ENCODE results near the gene DNAJB1. TPM values are rescaled to one million over a fixed set of nuclear protein-coding genes. Genes with fewer than 3 reads are reported as not detected.

DNAJB1 gene
- total RNA-seq, 1 donor from 2014 or later: 53.9 TPM

- TF ChIP-seq, protein P1, sequence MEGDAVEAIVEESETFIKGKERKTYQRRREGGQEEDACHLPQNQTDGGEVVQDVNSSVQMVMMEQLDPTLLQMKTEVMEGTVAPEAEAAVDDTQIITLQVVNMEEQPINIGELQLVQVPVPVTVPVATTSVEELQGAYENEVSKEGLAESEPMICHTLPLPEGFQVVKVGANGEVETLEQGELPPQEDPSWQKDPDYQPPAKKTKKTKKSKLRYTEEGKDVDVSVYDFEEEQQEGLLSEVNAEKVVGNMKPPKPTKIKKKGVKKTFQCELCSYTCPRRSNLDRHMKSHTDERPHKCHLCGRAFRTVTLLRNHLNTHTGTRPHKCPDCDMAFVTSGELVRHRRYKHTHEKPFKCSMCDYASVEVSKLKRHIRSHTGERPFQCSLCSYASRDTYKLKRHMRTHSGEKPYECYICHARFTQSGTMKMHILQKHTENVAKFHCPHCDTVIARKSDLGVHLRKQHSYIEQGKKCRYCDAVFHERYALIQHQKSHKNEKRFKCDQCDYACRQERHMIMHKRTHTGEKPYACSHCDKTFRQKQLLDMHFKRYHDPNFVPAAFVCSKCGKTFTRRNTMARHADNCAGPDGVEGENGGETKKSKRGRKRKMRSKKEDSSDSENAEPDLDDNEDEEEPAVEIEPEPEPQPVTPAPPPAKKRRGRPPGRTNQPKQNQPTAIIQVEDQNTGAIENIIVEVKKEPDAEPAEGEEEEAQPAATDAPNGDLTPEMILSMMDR (IDR thresholded peaks at IDR 0.05; ENCODE audit: partially characterized antibody, unreplicated experiment): no peak
- peaks cover 6% of the 10 kb centered on the region for H3K27me3 Mint-ChIP-seq (ENCODE audit: unreplicated experiment)
- H3K9me3 Mint-ChIP-seq (ENCODE audit: unreplicated experiment): peaks cover 4% of the 10 kb centered on the region
- no peaks in the 10 kb centered on the region for H3K36me3 Mint-ChIP-seq (ENCODE audit: unreplicated experiment)
- DNase-seq: no peak
- peak overlapping the region; percentile 52 for H3K27ac Mint-ChIP-seq (ENCODE audit: unreplicated experiment)
- peaks cover 12% of the 10 kb centered on the region for H3K4me1 Mint-ChIP-seq (ENCODE audit: low read depth, unreplicated experiment)
- H3K4me3 Mint-ChIP-seq (ENCODE audit: unreplicated experiment): peak overlapping the region; percentile 30
Measured at GRCh38 chr19:14558370-14559066, 40.3 kb upstream of the DNAJB1 start.

DNA sequence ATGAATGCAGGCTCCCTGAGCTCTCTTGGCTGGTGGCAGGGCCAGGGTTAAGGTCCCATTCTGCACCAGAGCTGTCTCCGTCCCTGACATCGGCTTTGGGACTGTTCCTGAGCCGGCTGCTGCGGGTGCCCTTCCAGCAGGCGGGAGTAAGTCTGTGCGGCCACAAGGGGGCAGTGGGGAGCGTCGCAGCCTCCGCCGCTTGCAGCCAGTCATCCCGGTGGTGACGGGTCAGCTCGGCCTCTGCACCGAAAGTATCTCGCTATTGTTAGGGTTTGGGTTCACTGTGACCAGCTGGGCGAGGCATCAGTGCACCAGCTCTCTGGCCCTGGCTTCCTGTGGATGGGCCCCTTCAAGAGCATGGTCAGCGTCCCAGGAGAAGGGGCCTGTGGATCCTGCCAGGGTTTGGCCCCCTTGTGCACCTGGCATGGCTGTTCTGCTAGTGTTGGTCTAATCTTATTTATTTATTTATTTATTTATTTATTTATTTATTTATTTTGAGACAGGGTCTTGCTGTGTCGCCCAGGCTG is 38.5 kb upstream of the DNAJB1 start:
- Mint-ChIP-seq H3K36me3 (ENCODE audit: unreplicated experiment) (no peaks in the 10 kb centered on the region), H3K9me3 (ENCODE audit: unreplicated experiment) (peaks cover 4% of the 10 kb centered on the region), H3K4me1 (ENCODE audit: low read depth, unreplicated experiment) (peaks cover 12% of the 10 kb centered on the region), H3K27me3 (ENCODE audit: unreplicated experiment) (peaks cover 8% of the 10 kb centered on the region), H3K4me3 (ENCODE audit: unreplicated experiment) (no peak overlapping the region), H3K27ac (ENCODE audit: unreplicated experiment) (peak overlapping the region; percentile 86)
- peak; percentile 87 for DNase-seq
- TF ChIP-seq, protein P1 (IDR thresholded peaks at IDR 0.05; ENCODE audit: partially characterized antibody, unreplicated experiment): peak; percentile 96

- no peak for DNase-seq
- Mint-ChIP-seq H3K4me3 (ENCODE audit: unreplicated experiment) (peak overlapping the region; percentile 38), H3K9me3 (ENCODE audit: unreplicated experiment) (peaks cover 4% of the 10 kb centered on the region), H3K36me3 (ENCODE audit: unreplicated experiment) (no peaks in the 10 kb centered on the region), H3K27ac (ENCODE audit: unreplicated experiment) (peak overlapping the region; percentile 36), H3K27me3 (ENCODE audit: unreplicated experiment) (peaks cover 8% of the 10 kb centered on the region), H3K4me1 (ENCODE audit: low read depth, unreplicated experiment) (peaks cover 10% of the 10 kb centered on the region)
- TF ChIP-seq, protein P1 (IDR thresholded peaks at IDR 0.05; ENCODE audit: partially characterized antibody, unreplicated experiment): no peak
Measured at GRCh38 chr19:14555918-14556661, 37.9 kb upstream of the DNAJB1 start.

GRCh38 chr19:14554382-14554812 is 36.2 kb upstream of the DNAJB1 start:
- no peaks in the 10 kb centered on the region for H3K36me3 Mint-ChIP-seq (ENCODE audit: unreplicated experiment)
- H3K4me1 Mint-ChIP-seq (ENCODE audit: low read depth, unreplicated experiment): peaks cover 7% of the 10 kb centered on the region
- no peak overlapping the region for H3K27ac Mint-ChIP-seq (ENCODE audit: unreplicated experiment)
- H3K9me3 Mint-ChIP-seq (ENCODE audit: unreplicated experiment): peaks cover 2% of the 10 kb centered on the region
- H3K4me3 Mint-ChIP-seq (ENCODE audit: unreplicated experiment): no peak overlapping the region
- DNase-seq: no peak
- peaks cover 8% of the 10 kb centered on the region for H3K27me3 Mint-ChIP-seq (ENCODE audit: unreplicated experiment)
- TF ChIP-seq, protein P1 (IDR thresholded peaks at IDR 0.05; ENCODE audit: partially characterized antibody, unreplicated experiment): no peak

GRCh38 chr19:14553939-14554243 is 35.7 kb upstream of the DNAJB1 start:
- H3K4me3 Mint-ChIP-seq (ENCODE audit: unreplicated experiment): no peak overlapping the region
- no peaks in the 10 kb centered on the region for H3K36me3 Mint-ChIP-seq (ENCODE audit: unreplicated experiment)
- TF ChIP-seq, protein P1 (IDR thresholded peaks at IDR 0.05; ENCODE audit: partially characterized antibody, unreplicated experiment): no peak
- no peak for DNase-seq
- H3K9me3 Mint-ChIP-seq (ENCODE audit: unreplicated experiment): peaks cover 2% of the 10 kb centered on the region
- H3K27ac Mint-ChIP-seq (ENCODE audit: unreplicated experiment): peak overlapping the region; percentile 53
- peaks cover 4% of the 10 kb centered on the region for H3K4me1 Mint-ChIP-seq (ENCODE audit: low read depth, unreplicated experiment)
- peaks cover 8% of the 10 kb centered on the region for H3K27me3 Mint-ChIP-seq (ENCODE audit: unreplicated experiment)
